ENCODE results near the gene CPNE5. TPM values are rescaled to one million over a fixed set of nuclear protein-coding genes. Genes with fewer than 3 reads are reported as not detected.
"Not testable (repeated sequence)": the region's sequence is repeated elsewhere in the genome, so short reads cannot be mapped to it uniquely, and the experiment has no call there.

Gene CPNE5
- total and polyA plus RNA-seq, 7 experiments from 2014 or later, result 0.09 to 5.1 (median 1.3) TPM; not detected in 1

DNA sequence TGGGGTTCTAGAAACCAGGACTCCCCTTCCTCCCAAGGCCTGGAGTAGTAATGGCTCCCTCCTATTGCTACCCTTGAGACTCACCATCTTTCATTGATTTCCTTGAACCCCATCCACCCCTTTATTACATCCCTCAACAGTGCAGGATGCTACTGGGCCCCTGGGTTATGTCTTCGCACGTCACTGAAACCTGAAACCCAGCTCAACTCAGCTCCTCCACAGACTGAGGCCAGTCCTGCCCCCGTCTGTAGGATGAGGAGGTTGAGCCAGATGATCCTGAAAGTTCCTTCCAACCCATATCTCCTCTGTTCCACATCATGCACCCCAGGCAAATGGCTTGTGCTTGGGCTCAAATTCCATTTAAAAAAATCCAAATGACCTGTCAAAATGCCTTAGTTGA, 21.4 kb downstream of the CPNE5 start:
- peaks cover 0 to 5% (median 0%) of the 10 kb centered on the region in 5 donors for H3K27me3 Mint-ChIP-seq
- Histone ChIP-seq H3K36me3 (ENCODE audit: control insufficient read depth in 2 of 3, insufficient read depth in 3 of 3, low read length in 3 of 3) (no peaks in the 10 kb centered on the region), H3K4me3 (ENCODE audit: low read length) (no peak overlapping the region), H3K27ac (ENCODE audit: low read depth, low read length) (no peak overlapping the region), H3K9me3 (ENCODE audit: control insufficient read depth in 2 of 3, low read length in 3 of 3) (no peaks in the 10 kb centered on the region), H3K27me3 (ENCODE audit: control insufficient read depth in 2 of 2, insufficient read depth in 2 of 2, low read length in 2 of 2) (no peaks in the 10 kb centered on the region), H3K4me1 (ENCODE audit: control insufficient read depth in 2 of 2, insufficient read depth in 2 of 2, low read length in 2 of 2) (no peaks in the 10 kb centered on the region)
- POLR2A ChIA-PET, result no interaction called here
- H3K27ac Mint-ChIP-seq, result peak overlapping the region in 1 of 9 donors; percentile 17
- H3K36me3 Mint-ChIP-seq, result no peaks in the 10 kb centered on the region
- ATAC-seq (no peak), DNase-seq (no peak)
- no peak overlapping the region for H3K4me3 Mint-ChIP-seq
- CTCF ChIA-PET, result no interaction called here
- H3K4me1 Mint-ChIP-seq, result peaks cover 0 to 15% (median 0%) of the 10 kb centered on the region in 7 donors
- peaks cover 0 to 2% (median 0%) of the 10 kb centered on the region in 11 donors for H3K9me3 Mint-ChIP-seq
- intact Hi-C loops (cut with micrococcal nuclease), result no loop called here

DNA sequence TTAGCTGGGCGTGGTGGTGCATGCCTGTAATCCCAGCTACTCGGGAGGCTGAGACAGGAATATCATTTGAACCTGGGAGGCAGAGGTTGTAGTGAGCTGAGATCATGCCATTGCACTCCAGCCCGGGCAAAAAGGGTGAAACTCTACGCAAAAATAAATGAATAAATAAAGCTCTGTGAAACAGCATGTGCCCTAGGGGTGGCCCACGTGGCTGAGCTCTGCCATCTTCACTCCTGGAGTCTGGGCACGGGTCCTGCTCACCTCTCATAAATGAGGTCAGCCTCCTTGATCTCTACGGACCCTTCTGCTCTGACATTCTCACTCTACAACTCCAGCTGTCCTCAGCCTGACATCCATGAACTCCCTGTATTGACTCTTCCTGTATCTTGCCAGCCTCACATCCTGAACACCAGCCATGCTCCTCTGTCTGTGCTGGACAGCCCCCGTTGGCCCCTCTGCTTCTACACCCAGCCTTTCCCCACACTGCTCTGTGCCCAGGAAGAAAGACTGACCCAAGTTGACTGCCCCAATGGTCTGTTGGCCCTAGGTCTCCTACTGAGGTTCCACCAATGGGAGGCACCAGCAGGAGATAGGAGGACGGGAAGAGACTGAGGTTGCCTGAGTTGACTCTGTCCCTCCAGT, 21.9 kb downstream of the CPNE5 start:
- ATAC-seq (no peak), DNase-seq (no peak)
- POLR2A ChIA-PET, result no interaction called here
- no peaks in the 10 kb centered on the region for H3K4me1 ChIP-seq (ENCODE audit: control insufficient read depth in 2 of 2, insufficient read depth in 2 of 2, low read length in 2 of 2)
- no peaks in the 10 kb centered on the region for H3K27me3 ChIP-seq (ENCODE audit: control insufficient read depth in 2 of 2, insufficient read depth in 2 of 2, low read length in 2 of 2)
- Mint-ChIP-seq H3K36me3 (no peaks in the 10 kb centered on the region), H3K27ac (peak overlapping the region in 1 of 9 donors; percentile 17), H3K4me1 (peaks cover 0 to 15% (median 0%) of the 10 kb centered on the region in 7 donors), H3K4me3 (no peak overlapping the region), H3K27me3 (peaks cover 0 to 5% (median 0%) of the 10 kb centered on the region in 5 donors), H3K9me3 (peaks cover 0 to 1% (median 0%) of the 10 kb centered on the region in 11 donors)
- no peaks in the 10 kb centered on the region for H3K9me3 ChIP-seq (ENCODE audit: control insufficient read depth in 2 of 3, low read length in 3 of 3)
- H3K4me3 ChIP-seq (ENCODE audit: low read length), result no peak overlapping the region
- CTCF ChIA-PET, result no interaction called here
- intact Hi-C loops (cut with micrococcal nuclease), result no loop called here
- H3K27ac ChIP-seq (ENCODE audit: low read depth, low read length), result no peak overlapping the region
- H3K36me3 ChIP-seq (ENCODE audit: control insufficient read depth in 2 of 3, insufficient read depth in 3 of 3, low read length in 3 of 3), result no peaks in the 10 kb centered on the region

DNA sequence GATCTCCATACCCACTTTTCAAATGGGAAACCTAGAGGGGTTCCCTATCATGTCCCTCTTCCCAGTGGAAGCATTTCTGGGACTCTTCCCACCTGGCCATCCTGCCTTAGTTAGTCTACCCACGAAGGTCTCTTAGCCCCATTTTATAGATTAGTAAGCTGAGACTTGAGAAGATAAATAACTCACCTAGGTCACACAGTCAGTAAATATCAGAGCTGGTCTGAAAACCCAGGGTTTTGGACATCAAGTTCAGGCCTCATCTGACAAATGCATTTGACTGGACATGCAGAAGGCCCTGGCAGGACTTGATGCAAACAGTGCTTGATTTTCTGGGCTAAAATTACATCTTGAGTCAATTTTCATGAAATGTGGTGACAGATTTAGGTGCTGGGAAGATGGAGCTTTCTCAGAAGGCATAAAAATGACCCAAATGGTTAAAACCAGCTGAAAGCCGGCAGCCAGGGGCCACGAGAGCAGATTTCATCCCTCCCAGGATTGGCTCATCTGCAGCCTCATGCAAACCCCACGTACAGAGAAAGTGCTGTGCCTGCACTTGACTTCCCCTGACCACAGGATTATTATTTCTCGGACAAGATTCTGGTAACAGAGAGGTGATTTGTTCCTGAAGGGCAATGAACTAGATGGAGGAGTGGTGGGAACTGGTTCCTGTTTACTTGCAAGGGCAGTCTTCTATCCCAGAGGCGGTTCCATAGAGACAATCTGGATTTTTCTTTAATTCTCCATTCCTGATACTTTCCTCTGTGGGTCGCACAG, 23.1 kb downstream of the CPNE5 start:
- intact Hi-C loops (cut with micrococcal nuclease), result no loop called here

GRCh38 chr6:36814249-36814648, 25.0 kb downstream of the CPNE5 start:
- POLR2A ChIA-PET, result no interaction called here

More for the DNA sequence above, 23.1 kb downstream of the CPNE5 start:
- Mint-ChIP-seq H3K27me3 (peaks cover 0 to 5% (median 0%) of the 10 kb centered on the region in 5 donors), H3K27ac (no peak overlapping the region), H3K36me3 (no peaks in the 10 kb centered on the region), H3K4me3 (no peak overlapping the region), H3K9me3 (no peaks in the 10 kb centered on the region), H3K4me1 (peaks cover 0 to 4% (median 0%) of the 10 kb centered on the region in 7 donors)
- H3K27ac ChIP-seq (ENCODE audit: low read depth, low read length), result no peak overlapping the region
- no peak for DNase-seq
- no peaks in the 10 kb centered on the region for H3K9me3 ChIP-seq (ENCODE audit: control insufficient read depth in 2 of 3, low read length in 3 of 3)
- H3K4me3 ChIP-seq (ENCODE audit: low read length), result no peak overlapping the region
- ChIA-PET CTCF (interaction anchor here (0.5 to 0.6 kb wide), 2 partner anchors 11 to 976 kb away, joined by 3 to 4 read pairs; no protein-coding TSS in a partner anchor), POLR2A (no interaction called here)
- no peak for ATAC-seq
- no peaks in the 10 kb centered on the region for H3K36me3 ChIP-seq (ENCODE audit: control insufficient read depth in 2 of 3, insufficient read depth in 3 of 3, low read length in 3 of 3)
- no peaks in the 10 kb centered on the region for H3K27me3 ChIP-seq (ENCODE audit: control insufficient read depth in 2 of 2, insufficient read depth in 2 of 2, low read length in 2 of 2)
- no peaks in the 10 kb centered on the region for H3K4me1 ChIP-seq (ENCODE audit: control insufficient read depth in 2 of 2, insufficient read depth in 2 of 2, low read length in 2 of 2)

GRCh38 chr6:36813526-36813925, 25.7 kb downstream of the CPNE5 start:
- no peaks in the 10 kb centered on the region for H3K4me1 ChIP-seq (ENCODE audit: control insufficient read depth in 2 of 2, insufficient read depth in 2 of 2, low read length in 2 of 2)
- no peaks in the 10 kb centered on the region for H3K9me3 ChIP-seq (ENCODE audit: control insufficient read depth in 2 of 3, low read length in 3 of 3)
- CTCF ChIA-PET, result no interaction called here
- DNase-seq (no peak), ATAC-seq (no peak)
- no peak overlapping the region for H3K4me3 ChIP-seq (ENCODE audit: low read length)
- H3K36me3 ChIP-seq (ENCODE audit: control insufficient read depth in 2 of 3, insufficient read depth in 3 of 3, low read length in 3 of 3), result no peaks in the 10 kb centered on the region
- Mint-ChIP-seq H3K27ac (no peak overlapping the region), H3K27me3 (peaks cover 0 to 5% (median 3%) of the 10 kb centered on the region in 5 donors), H3K4me3 (no peak overlapping the region), H3K36me3 (no peaks in the 10 kb centered on the region), H3K9me3 (no peaks in the 10 kb centered on the region), H3K4me1 (peaks cover 0 to 3% (median 0%) of the 10 kb centered on the region in 7 donors)
- POLR2A ChIA-PET, result no interaction called here
- intact Hi-C loops (cut with micrococcal nuclease), result no loop called here
- no peak overlapping the region for H3K27ac ChIP-seq (ENCODE audit: low read depth, low read length)
- H3K27me3 ChIP-seq (ENCODE audit: control insufficient read depth in 2 of 2, insufficient read depth in 2 of 2, low read length in 2 of 2), result no peaks in the 10 kb centered on the region

More at GRCh38 chr6:36814249-36814648, 25.0 kb downstream of the CPNE5 start:
- CTCF ChIA-PET, result no interaction called here
- H3K27me3 ChIP-seq (ENCODE audit: control insufficient read depth in 2 of 2, insufficient read depth in 2 of 2, low read length in 2 of 2), result no peaks in the 10 kb centered on the region
- no peaks in the 10 kb centered on the region for H3K9me3 ChIP-seq (ENCODE audit: control insufficient read depth in 2 of 3, low read length in 3 of 3)
- H3K4me1 ChIP-seq (ENCODE audit: control insufficient read depth in 2 of 2, insufficient read depth in 2 of 2, low read length in 2 of 2), result no peaks in the 10 kb centered on the region
- intact Hi-C loops (cut with micrococcal nuclease), result no loop called here
- Mint-ChIP-seq H3K9me3 (no peaks in the 10 kb centered on the region), H3K4me3 (no peak overlapping the region), H3K4me1 (no peaks in the 10 kb centered on the region), H3K27ac (no peak overlapping the region), H3K27me3 (peaks cover 0 to 5% (median 0%) of the 10 kb centered on the region in 5 donors), H3K36me3 (no peaks in the 10 kb centered on the region)
- no peaks in the 10 kb centered on the region for H3K36me3 ChIP-seq (ENCODE audit: control insufficient read depth in 2 of 3, insufficient read depth in 3 of 3, low read length in 3 of 3)
- H3K4me3 ChIP-seq (ENCODE audit: low read length), result no peak overlapping the region
- no peak overlapping the region for H3K27ac ChIP-seq (ENCODE audit: low read depth, low read length)
- DNase-seq (no peak), ATAC-seq (no peak)

GRCh38 chr6:36813047-36813446, 26.2 kb downstream of the CPNE5 start:
- H3K27ac Mint-ChIP-seq, CTCF ChIA-PET: not testable (repeated sequence)

More at GRCh38 chr6:36813047-36813446, 26.2 kb downstream of the CPNE5 start:
- H3K4me1 Mint-ChIP-seq; H3K27me3 ChIP-seq (ENCODE audit: control insufficient read depth in 2 of 2, insufficient read depth in 2 of 2, low read length in 2 of 2); POLR2A ChIA-PET; H3K27me3 Mint-ChIP-seq; H3K4me1 ChIP-seq (ENCODE audit: control insufficient read depth in 2 of 2, insufficient read depth in 2 of 2, low read length in 2 of 2); intact Hi-C loops (cut with micrococcal nuclease); H3K9me3 Mint-ChIP-seq; H3K27ac ChIP-seq (ENCODE audit: low read depth, low read length); ATAC-seq; H3K36me3 ChIP-seq (ENCODE audit: control insufficient read depth in 2 of 3, insufficient read depth in 3 of 3, low read length in 3 of 3); H3K4me3 ChIP-seq (ENCODE audit: low read length); DNase-seq; H3K9me3 ChIP-seq (ENCODE audit: control insufficient read depth in 2 of 3, low read length in 3 of 3); H3K4me3 Mint-ChIP-seq; H3K36me3 Mint-ChIP-seq: not testable (repeated sequence)

Data from naive thymus-derived CD4-positive, alpha-beta T cell (primary cell).